ENCODE results near the gene CYB561D2. TPM values are rescaled to one million over a fixed set of nuclear protein-coding genes. Genes with fewer than 3 reads are reported as not detected.

The CYB561D2 gene
- polyA plus RNA-seq, 2 donors = 12.8 to 21.8 TPM

- WGBS, 2 donors = 40 to 48% methylated on average over 6 of the region's 6 CpGs
- H3K9me3 ChIP-seq (ENCODE audit: control insufficient read depth in 2 of 2, insufficient read depth in 1 of 2, low read depth in 1 of 2, low read length in 1 of 2) = no peaks in the 10 kb centered on the region
- peaks cover 0 to 10% of the 10 kb centered on the region in 2 donors for H3K36me3 ChIP-seq (ENCODE audit: control insufficient read depth in 2 of 2, insufficient read depth in 2 of 2, low read length in 1 of 2)
- no peaks in the 10 kb centered on the region for H3K27me3 ChIP-seq (ENCODE audit: control insufficient read depth in 1 of 2, insufficient read depth in 2 of 2, low read length in 2 of 2)
- H3K27ac ChIP-seq (ENCODE audit: low read depth in 2 of 2, low read length in 1 of 2) = peak overlapping the region; percentile 96 to 100
- peak overlapping the region in 1 of 2 donors; percentile 20 for H3K4me3 ChIP-seq (ENCODE audit: low read depth in 1 of 2, low read length in 2 of 2)
- peaks cover 0 to 40% of the 10 kb centered on the region in 2 donors for H3K4me1 ChIP-seq (ENCODE audit: control insufficient read depth in 2 of 2, insufficient read depth in 2 of 2, low read length in 1 of 2)
Measured at GRCh38 chr3:50317300-50317699, 33.4 kb upstream of the CYB561D2 start.

- Histone ChIP-seq H3K27ac (ENCODE audit: low read depth in 2 of 2, low read length in 1 of 2) (peak overlapping the region; percentile 96 to 100), H3K36me3 (ENCODE audit: control insufficient read depth in 2 of 2, insufficient read depth in 2 of 2, low read length in 1 of 2) (peaks cover 0 to 10% of the 10 kb centered on the region in 2 donors), H3K9me3 (ENCODE audit: control insufficient read depth in 2 of 2, insufficient read depth in 1 of 2, low read depth in 1 of 2, low read length in 1 of 2) (no peaks in the 10 kb centered on the region), H3K4me1 (ENCODE audit: control insufficient read depth in 2 of 2, insufficient read depth in 2 of 2, low read length in 1 of 2) (peaks cover 0 to 40% of the 10 kb centered on the region in 2 donors), H3K4me3 (ENCODE audit: low read depth in 1 of 2, low read length in 2 of 2) (no peak overlapping the region), H3K27me3 (ENCODE audit: control insufficient read depth in 1 of 2, insufficient read depth in 2 of 2, low read length in 2 of 2) (no peaks in the 10 kb centered on the region)
- 75 to 80% methylated on average over 11 of the region's 11 CpGs for WGBS, 2 donors
Measured at GRCh38 chr3:50318163-50318562, 32.5 kb upstream of the CYB561D2 start.

DNA sequence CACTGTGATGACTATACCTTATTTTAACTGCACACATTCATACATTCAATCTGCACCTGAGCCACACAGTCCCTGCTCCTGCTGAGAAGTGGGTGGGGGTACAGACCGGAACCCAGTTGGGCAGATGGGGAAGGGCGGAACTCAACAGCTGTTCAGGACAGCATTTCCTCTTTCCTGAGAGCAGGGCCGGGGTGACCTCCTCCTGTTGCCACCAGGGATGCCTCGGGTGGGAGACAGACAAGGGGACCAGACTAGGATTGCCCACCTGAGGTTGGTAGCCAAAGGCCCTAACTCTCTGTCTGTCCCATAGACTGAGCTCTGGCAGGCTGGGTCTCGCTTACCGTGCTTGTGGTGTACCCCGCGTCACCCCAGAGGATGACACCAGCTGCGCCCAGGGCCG is 32.0 kb upstream of the CYB561D2 start:
- H3K27ac ChIP-seq (ENCODE audit: low read depth in 2 of 2, low read length in 1 of 2) = peak overlapping the region; percentile 96 to 100
- H3K27me3 ChIP-seq (ENCODE audit: control insufficient read depth in 1 of 2, insufficient read depth in 2 of 2, low read length in 2 of 2) = no peaks in the 10 kb centered on the region
- 73 to 75% methylated on average over 10 of the region's 10 CpGs for WGBS, 2 donors
- no peaks in the 10 kb centered on the region for H3K9me3 ChIP-seq (ENCODE audit: control insufficient read depth in 2 of 2, insufficient read depth in 1 of 2, low read depth in 1 of 2, low read length in 1 of 2)
- H3K36me3 ChIP-seq (ENCODE audit: control insufficient read depth in 2 of 2, insufficient read depth in 2 of 2, low read length in 1 of 2) = peaks cover 0 to 10% of the 10 kb centered on the region in 2 donors
- no peak overlapping the region for H3K4me3 ChIP-seq (ENCODE audit: low read depth in 1 of 2, low read length in 2 of 2)
- peaks cover 0 to 40% of the 10 kb centered on the region in 2 donors for H3K4me1 ChIP-seq (ENCODE audit: control insufficient read depth in 2 of 2, insufficient read depth in 2 of 2, low read length in 1 of 2)

DNA sequence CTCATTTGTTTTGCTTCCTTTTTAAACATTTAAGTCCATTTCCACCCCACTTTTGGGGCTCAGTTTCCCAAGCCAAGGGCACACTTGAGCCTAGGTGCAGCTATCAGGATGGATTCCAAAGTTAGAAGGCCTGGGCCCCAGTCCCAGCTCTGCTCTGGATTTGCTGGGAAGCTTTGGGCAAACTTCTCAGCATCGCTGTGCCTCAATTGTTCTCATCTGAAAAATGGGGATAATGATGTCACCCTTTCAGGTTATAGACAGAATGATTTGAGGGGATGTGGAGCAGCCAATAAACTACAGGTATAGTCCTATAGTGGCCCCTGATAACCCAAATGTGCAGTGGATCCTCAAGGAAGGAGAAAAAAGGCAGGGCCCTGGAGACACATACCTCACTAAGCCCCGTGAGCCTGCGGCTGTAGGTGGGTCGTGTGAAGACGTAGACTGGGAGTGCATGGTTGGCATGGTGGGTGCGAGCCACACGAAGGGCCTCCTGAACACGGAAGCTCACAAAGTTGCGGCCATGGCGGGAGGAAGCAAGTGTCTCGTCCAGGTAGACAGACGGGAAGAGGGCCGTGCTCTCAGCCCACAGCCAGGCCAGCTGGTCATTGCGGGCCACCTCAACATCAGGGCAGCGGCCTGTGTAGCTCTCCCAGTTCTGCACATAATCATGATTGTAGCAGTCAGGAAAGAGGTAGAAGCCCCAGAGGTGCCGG is 31.3 kb upstream of the CYB561D2 start:
- Histone ChIP-seq H3K4me3 (ENCODE audit: low read depth in 1 of 2, low read length in 2 of 2) (peak overlapping the region in 1 of 2 donors; percentile 67), H3K27ac (ENCODE audit: low read depth in 2 of 2, low read length in 1 of 2) (peak overlapping the region; percentile 96 to 100), H3K36me3 (ENCODE audit: control insufficient read depth in 2 of 2, insufficient read depth in 2 of 2, low read length in 1 of 2) (peaks cover 0 to 10% of the 10 kb centered on the region in 2 donors), H3K27me3 (ENCODE audit: control insufficient read depth in 1 of 2, insufficient read depth in 2 of 2, low read length in 2 of 2) (no peaks in the 10 kb centered on the region), H3K9me3 (ENCODE audit: control insufficient read depth in 2 of 2, insufficient read depth in 1 of 2, low read depth in 1 of 2, low read length in 1 of 2) (no peaks in the 10 kb centered on the region), H3K4me1 (ENCODE audit: control insufficient read depth in 2 of 2, insufficient read depth in 2 of 2, low read length in 1 of 2) (peaks cover 0 to 40% of the 10 kb centered on the region in 2 donors)
- WGBS, 2 donors = 77 to 89% methylated on average over 16 of the region's 16 CpGs

- Histone ChIP-seq H3K9me3 (ENCODE audit: control insufficient read depth in 2 of 2, insufficient read depth in 1 of 2, low read depth in 1 of 2, low read length in 1 of 2) (no peaks in the 10 kb centered on the region), H3K27me3 (ENCODE audit: control insufficient read depth in 1 of 2, insufficient read depth in 2 of 2, low read length in 2 of 2) (no peaks in the 10 kb centered on the region), H3K4me1 (ENCODE audit: control insufficient read depth in 2 of 2, insufficient read depth in 2 of 2, low read length in 1 of 2) (peaks cover 0 to 36% of the 10 kb centered on the region in 2 donors), H3K36me3 (ENCODE audit: control insufficient read depth in 2 of 2, insufficient read depth in 2 of 2, low read length in 1 of 2) (peaks cover 0 to 10% of the 10 kb centered on the region in 2 donors), H3K27ac (ENCODE audit: low read depth in 2 of 2, low read length in 1 of 2) (peak overlapping the region; percentile 82 to 89), H3K4me3 (ENCODE audit: low read depth in 1 of 2, low read length in 2 of 2) (peak overlapping the region; percentile 67 to 83)
- 64 to 68% methylated on average over 29 of the region's 29 CpGs for WGBS, 2 donors
Measured at GRCh38 chr3:50319894-50320625, 30.6 kb upstream of the CYB561D2 start.

GRCh38 chr3:50320853-50321335 is 29.8 kb upstream of the CYB561D2 start:
- Histone ChIP-seq H3K27ac (ENCODE audit: low read depth in 2 of 2, low read length in 1 of 2) (peak overlapping the region; percentile 82 to 89), H3K4me3 (ENCODE audit: low read depth in 1 of 2, low read length in 2 of 2) (peak overlapping the region; percentile 67 to 83), H3K36me3 (ENCODE audit: control insufficient read depth in 2 of 2, insufficient read depth in 2 of 2, low read length in 1 of 2) (peaks cover 0 to 14% of the 10 kb centered on the region in 2 donors), H3K4me1 (ENCODE audit: control insufficient read depth in 2 of 2, insufficient read depth in 2 of 2, low read length in 1 of 2) (peaks cover 0 to 36% of the 10 kb centered on the region in 2 donors), H3K9me3 (ENCODE audit: control insufficient read depth in 2 of 2, insufficient read depth in 1 of 2, low read depth in 1 of 2, low read length in 1 of 2) (no peaks in the 10 kb centered on the region), H3K27me3 (ENCODE audit: control insufficient read depth in 1 of 2, insufficient read depth in 2 of 2, low read length in 2 of 2) (no peaks in the 10 kb centered on the region)
- 0% methylated on average over 36 to 45 of the region's 45 CpGs for WGBS, 2 donors

GRCh38 chr3:50321336-50322114 is 29.1 kb upstream of the CYB561D2 start:
- Histone ChIP-seq H3K27ac (ENCODE audit: low read depth in 2 of 2, low read length in 1 of 2) (peak overlapping the region; percentile 82 to 89), H3K4me3 (ENCODE audit: low read depth in 1 of 2, low read length in 2 of 2) (peak overlapping the region; percentile 67 to 83), H3K36me3 (ENCODE audit: control insufficient read depth in 2 of 2, insufficient read depth in 2 of 2, low read length in 1 of 2) (peaks cover 0 to 19% of the 10 kb centered on the region in 2 donors), H3K4me1 (ENCODE audit: control insufficient read depth in 2 of 2, insufficient read depth in 2 of 2, low read length in 1 of 2) (peaks cover 0 to 32% of the 10 kb centered on the region in 2 donors), H3K27me3 (ENCODE audit: control insufficient read depth in 1 of 2, insufficient read depth in 2 of 2, low read length in 2 of 2) (no peaks in the 10 kb centered on the region), H3K9me3 (ENCODE audit: control insufficient read depth in 2 of 2, insufficient read depth in 1 of 2, low read depth in 1 of 2, low read length in 1 of 2) (no peaks in the 10 kb centered on the region)
- WGBS, 2 donors = 0 to 1% methylated on average over 51 to 59 of the region's 59 CpGs

GRCh38 chr3:50322115-50322385 is 28.6 kb upstream of the CYB561D2 start:
- H3K27ac ChIP-seq (ENCODE audit: low read depth in 2 of 2, low read length in 1 of 2) = peak overlapping the region; percentile 82
- H3K4me3 ChIP-seq (ENCODE audit: low read depth in 1 of 2, low read length in 2 of 2) = peak overlapping the region; percentile 67 to 83
- no peaks in the 10 kb centered on the region for H3K27me3 ChIP-seq (ENCODE audit: control insufficient read depth in 1 of 2, insufficient read depth in 2 of 2, low read length in 2 of 2)
- no peaks in the 10 kb centered on the region for H3K9me3 ChIP-seq (ENCODE audit: control insufficient read depth in 2 of 2, insufficient read depth in 1 of 2, low read depth in 1 of 2, low read length in 1 of 2)
- WGBS, 2 donors = 26 to 44% methylated on average over 13 to 14 of the region's 14 CpGs
- H3K4me1 ChIP-seq (ENCODE audit: control insufficient read depth in 2 of 2, insufficient read depth in 2 of 2, low read length in 1 of 2) = peaks cover 0 to 34% of the 10 kb centered on the region in 2 donors
- H3K36me3 ChIP-seq (ENCODE audit: control insufficient read depth in 2 of 2, insufficient read depth in 2 of 2, low read length in 1 of 2) = peaks cover 0 to 19% of the 10 kb centered on the region in 2 donors

GRCh38 chr3:50322386-50323091 is 28.1 kb upstream of the CYB561D2 start, which contains the start of gene HYAL2:
Gene HYAL2 (minus strand): TSS chr3:50322745. CDS start chr3:50320489, 2,256 bp downstream.
- Histone ChIP-seq H3K27ac (ENCODE audit: low read depth in 2 of 2, low read length in 1 of 2) (peak within 1 kb of the TSS; percentile 82 to 89), H3K4me1 (ENCODE audit: control insufficient read depth in 2 of 2, insufficient read depth in 2 of 2, low read length in 1 of 2) (peaks cover 0 to 34% of the 10 kb centered on the region in 2 donors), H3K27me3 (ENCODE audit: control insufficient read depth in 1 of 2, insufficient read depth in 2 of 2, low read length in 2 of 2) (no peaks in the 10 kb centered on the region), H3K9me3 (ENCODE audit: control insufficient read depth in 2 of 2, insufficient read depth in 1 of 2, low read depth in 1 of 2, low read length in 1 of 2) (no peaks in the 10 kb centered on the region), H3K36me3 (ENCODE audit: control insufficient read depth in 2 of 2, insufficient read depth in 2 of 2, low read length in 1 of 2) (peaks cover 0 to 19% of the 10 kb centered on the region in 2 donors), H3K4me3 (ENCODE audit: low read depth in 1 of 2, low read length in 2 of 2) (peak within 1 kb of the TSS; percentile 67 to 83)
- 51 to 57% methylated on average over 28 to 31 of the region's 31 CpGs for WGBS, 2 donors

Data from esophagus (tissue), 2 donors.